HepG2 (cell line): ENCODE measurements around the gene ARHGAP30. TPM values are rescaled to one million over a fixed set of nuclear protein-coding genes. Genes with fewer than 3 reads are reported as not detected.
A peak's percentile ranks its signal among the peaks of the same experiment; 100 is the strongest.

Experiments
- ESRRA ChIP-seq: sonication (generic); formaldehyde crosslinking; IDR thresholded peaks from 2 replicates; pipeline ENCODE4 v1.5.1; 2020; ENCODE audit warnings: mild to moderate bottlenecking, low read depth, missing genetic modification reagents
- FOXC1 ChIP-seq: sonication (generic); formaldehyde crosslinking; IDR thresholded peaks from 2 replicates; pipeline ENCODE4 v1.8.0; 2022; ENCODE audit warnings: mild to moderate bottlenecking, missing genetic modification reagents, borderline replicate concordance
- HMGA1 ChIP-seq: sonication (generic); formaldehyde crosslinking; conservative IDR thresholded peaks from 2 replicates; pipeline ENCODE4 v1.4.0; 2020; ENCODE audit warnings: missing genetic modification reagents
- HNF4G ChIP-seq, 2 experiments: sonication (generic) in 1 of 2; formaldehyde crosslinking in 1 of 2; IDR thresholded peaks; 2 replicates each; pipeline versions ENCODE4 v1.4.0 to v1.6.1; 2011 to 2020; ENCODE audit warnings: borderline replicate concordance in 2 of 2, low read depth in 2 of 2, mild to moderate bottlenecking in 2 of 2, low read length in 1 of 2, missing genetic modification reagents in 1 of 2, moderate library complexity in 1 of 2
- KAT7 ChIP-seq: IDR thresholded peaks from 2 replicates; pipeline ENCODE4 v1.6.1; 2018; ENCODE audit warnings: borderline replicate concordance, missing compliant biosample characterization
- KLF9 ChIP-seq: IDR thresholded peaks from 2 replicates; pipeline ENCODE4 v1.6.1; 2016; ENCODE audit warnings: low read depth
- SSRP1 ChIP-seq: IDR thresholded peaks from 2 replicates; pipeline ENCODE4 v1.6.1; 2016; ENCODE audit warnings: control low read depth
- ZBTB21 ChIP-seq: sonication (generic); formaldehyde crosslinking; IDR thresholded peaks from 2 replicates; pipeline ENCODE4 v1.4.0; 2020; ENCODE audit warnings: missing genetic modification reagents
- ZFP36L1 ChIP-seq: sonication (generic); formaldehyde crosslinking; IDR thresholded peaks from 2 replicates; pipeline ENCODE4 v1.8.0; 2022; ENCODE audit warnings: mild to moderate bottlenecking, missing genetic modification reagents, moderate library complexity
- ZNF234 ChIP-seq: sonication (generic); formaldehyde crosslinking; conservative IDR thresholded peaks from 2 replicates; pipeline ENCODE4 v1.5.1; 2020; ENCODE audit warnings: mild to moderate bottlenecking, missing genetic modification reagents
- ZNF274 ChIP-seq: sonication (generic); formaldehyde crosslinking; IDR thresholded peaks from 2 replicates; pipeline ENCODE4 v1.5.1; 2020; ENCODE audit warnings: mild to moderate bottlenecking, missing genetic modification reagents
- ZNF317 ChIP-seq: sonication (generic); formaldehyde crosslinking; IDR thresholded peaks from 2 replicates; pipeline ENCODE4 v1.5.0; 2020; ENCODE audit warnings: mild to moderate bottlenecking, missing genetic modification reagents
- ZNF367 ChIP-seq: sonication (generic); formaldehyde crosslinking; IDR thresholded peaks from 2 replicates; pipeline ENCODE4 v1.4.0; 2020; ENCODE audit warnings: missing genetic modification reagents, borderline replicate concordance
- ZNF432 ChIP-seq: sonication (generic); formaldehyde crosslinking; IDR thresholded peaks from 2 replicates; pipeline ENCODE4 v1.5.0; 2020; ENCODE audit warnings: missing genetic modification reagents, mild to moderate bottlenecking, borderline replicate concordance
- ZNF563 ChIP-seq: sonication (generic); formaldehyde crosslinking; IDR thresholded peaks from 2 replicates; pipeline ENCODE4 v1.8.0; 2022; ENCODE audit warnings: mild to moderate bottlenecking, moderate library complexity, missing genetic modification reagents
- ZNF619 ChIP-seq: sonication (generic); formaldehyde crosslinking; IDR thresholded peaks from 2 replicates; pipeline ENCODE4 v1.4.0; 2020; ENCODE audit warnings: mild to moderate bottlenecking, missing genetic modification reagents
- polyA plus RNA-seq, 8 experiments: library from polyadenylated mRNA; depleted of rRNA in 3 of 8; stranded (reverse) in 7 of 8; unstranded in 1 of 8; fragments of >200 nt; fragmentation: Illumina TruSeq in 4 of 8; extraction: Trizol in 4 of 8; gene quantifications; 2 replicates each; pipeline versions ENCODE4 v1.2.1 to v1.2.3, GENCODE V29; 2011 to 2016; ENCODE audit warnings: low read depth in 4 of 8, missing spikeins in 1 of 8, mixed read lengths in 1 of 8; ENCODE audit not compliant: insufficient read depth in 1 of 8
- total RNA-seq, 5 experiments: library from RNA; depleted of rRNA; stranded (reverse); fragments of >200 nt; fragmentation: Illumina TruSeq; extraction: Trizol; gene quantifications; 2 replicates each; pipeline ENCODE4 v1.2.3, GENCODE V29; 2016; ENCODE audit warnings: low read depth in 1 of 5
- TF ChIP-seq, protein P1 (sequence below), 2 experiments: sonication (generic) in 1 of 2; formaldehyde crosslinking in 1 of 2; IDR thresholded peaks; 2 replicates each; pipeline versions ENCODE4 v1.4.0 to v1.6.1; 2016 to 2020; ENCODE audit warnings: borderline replicate concordance in 1 of 2, low read depth in 1 of 2, mild to moderate bottlenecking in 1 of 2, missing genetic modification reagents in 1 of 2
- TF ChIP-seq, protein P2 (sequence below): sonication (generic); formaldehyde crosslinking; IDR thresholded peaks from 2 replicates; pipeline ENCODE4 v1.4.0; 2020; ENCODE audit warnings: missing genetic modification reagents
- TF ChIP-seq, protein P3 (sequence below): sonication (generic); formaldehyde crosslinking; IDR thresholded peaks from 2 replicates; pipeline ENCODE4 v1.4.0; 2020; ENCODE audit warnings: mild to moderate bottlenecking, low read depth, missing genetic modification reagents
- TF ChIP-seq, protein P4 (sequence below): sonication (generic); formaldehyde crosslinking; IDR thresholded peaks from 2 replicates; pipeline ENCODE4 v1.5.1; 2020; ENCODE audit warnings: missing genetic modification reagents, mild to moderate bottlenecking, borderline replicate concordance

The ARHGAP30 gene
- total and polyA plus RNA-seq, 2 of the 13 experiments (the other 11 are each of a cell fraction or from before 2014, with no cell fraction given) = 0.13 to 0.20 TPM

DNA sequence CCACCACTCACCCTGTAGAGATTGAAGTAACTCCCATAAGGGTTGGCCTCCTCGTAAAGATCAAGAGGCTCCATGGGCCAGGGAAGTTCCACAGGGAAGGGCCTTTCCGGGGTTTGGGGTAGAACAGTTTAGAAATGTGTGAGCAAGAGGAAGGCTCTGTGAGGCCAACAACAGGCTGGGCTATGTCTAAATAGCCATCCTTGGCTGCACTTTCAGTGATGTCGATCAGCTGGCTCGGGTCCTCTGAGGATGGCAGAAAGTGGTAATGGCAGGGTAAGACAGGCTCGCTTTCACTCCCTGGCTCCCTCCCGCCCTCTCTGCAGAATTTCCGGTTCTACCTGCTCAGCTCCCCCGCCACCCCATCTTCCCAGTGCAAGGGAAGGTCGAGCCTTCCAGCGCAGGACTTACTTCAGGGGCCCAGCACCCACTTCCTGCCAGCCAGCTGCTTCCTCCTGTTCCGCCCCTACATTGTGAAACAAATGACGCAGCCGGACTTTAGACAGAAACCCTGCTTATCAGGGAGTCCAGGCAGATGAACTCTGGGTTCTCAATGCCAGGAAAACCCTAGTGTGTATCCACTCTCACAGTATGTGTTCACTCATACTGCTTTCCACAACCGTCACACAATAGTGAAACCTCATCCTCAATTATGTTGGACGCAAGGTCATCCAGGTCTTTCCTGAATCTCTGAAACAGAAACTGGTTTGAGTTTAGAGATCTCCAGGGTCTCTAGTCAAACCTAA, 56.0 kb downstream of the ARHGAP30 start (continued):
- TF ChIP-seq ZNF234 (CRISPR knock-in tag) = no peak
- peak; percentile 95 for TF ChIP-seq KAT7 (CRISPR knock-in tag)
- TF ChIP-seq KLF9 (CRISPR knock-in tag) = no peak
- TF ChIP-seq, protein P1, sequence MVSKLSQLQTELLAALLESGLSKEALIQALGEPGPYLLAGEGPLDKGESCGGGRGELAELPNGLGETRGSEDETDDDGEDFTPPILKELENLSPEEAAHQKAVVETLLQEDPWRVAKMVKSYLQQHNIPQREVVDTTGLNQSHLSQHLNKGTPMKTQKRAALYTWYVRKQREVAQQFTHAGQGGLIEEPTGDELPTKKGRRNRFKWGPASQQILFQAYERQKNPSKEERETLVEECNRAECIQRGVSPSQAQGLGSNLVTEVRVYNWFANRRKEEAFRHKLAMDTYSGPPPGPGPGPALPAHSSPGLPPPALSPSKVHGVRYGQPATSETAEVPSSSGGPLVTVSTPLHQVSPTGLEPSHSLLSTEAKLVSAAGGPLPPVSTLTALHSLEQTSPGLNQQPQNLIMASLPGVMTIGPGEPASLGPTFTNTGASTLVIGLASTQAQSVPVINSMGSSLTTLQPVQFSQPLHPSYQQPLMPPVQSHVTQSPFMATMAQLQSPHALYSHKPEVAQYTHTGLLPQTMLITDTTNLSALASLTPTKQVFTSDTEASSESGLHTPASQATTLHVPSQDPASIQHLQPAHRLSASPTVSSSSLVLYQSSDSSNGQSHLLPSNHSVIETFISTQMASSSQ (IDR thresholded peaks at IDR 0.05; ENCODE audit: low read depth) = peak; percentile 60; the same call in 1 of the 2 replicates
- TF ChIP-seq, protein P1 (CRISPR knock-in tag; IDR thresholded peaks at IDR 0.05; ENCODE audit: borderline replicate concordance) = peak; percentile 94
- TF ChIP-seq SSRP1 (CRISPR knock-in tag) = peak; percentile 94
- TF ChIP-seq HMGA1 (CRISPR knock-in tag) = no peak
- TF ChIP-seq ZNF367 (CRISPR knock-in tag) = no peak
- no peak; the same call in 1 of the 2 replicates for TF ChIP-seq ZFP36L1 (CRISPR knock-in tag)
- peak; percentile 23; the same call in 1 of the 2 replicates for TF ChIP-seq ZNF274 (CRISPR knock-in tag)
- TF ChIP-seq, protein P2, sequence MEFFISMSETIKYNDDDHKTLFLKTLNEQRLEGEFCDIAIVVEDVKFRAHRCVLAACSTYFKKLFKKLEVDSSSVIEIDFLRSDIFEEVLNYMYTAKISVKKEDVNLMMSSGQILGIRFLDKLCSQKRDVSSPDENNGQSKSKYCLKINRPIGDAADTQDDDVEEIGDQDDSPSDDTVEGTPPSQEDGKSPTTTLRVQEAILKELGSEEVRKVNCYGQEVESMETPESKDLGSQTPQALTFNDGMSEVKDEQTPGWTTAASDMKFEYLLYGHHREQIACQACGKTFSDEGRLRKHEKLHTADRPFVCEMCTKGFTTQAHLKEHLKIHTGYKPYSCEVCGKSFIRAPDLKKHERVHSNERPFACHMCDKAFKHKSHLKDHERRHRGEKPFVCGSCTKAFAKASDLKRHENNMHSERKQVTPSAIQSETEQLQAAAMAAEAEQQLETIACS (CRISPR knock-in tag) = no peak
- TF ChIP-seq, protein P3, sequence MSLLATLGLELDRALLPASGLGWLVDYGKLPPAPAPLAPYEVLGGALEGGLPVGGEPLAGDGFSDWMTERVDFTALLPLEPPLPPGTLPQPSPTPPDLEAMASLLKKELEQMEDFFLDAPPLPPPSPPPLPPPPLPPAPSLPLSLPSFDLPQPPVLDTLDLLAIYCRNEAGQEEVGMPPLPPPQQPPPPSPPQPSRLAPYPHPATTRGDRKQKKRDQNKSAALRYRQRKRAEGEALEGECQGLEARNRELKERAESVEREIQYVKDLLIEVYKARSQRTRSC (CRISPR knock-in tag) = peak; percentile 78; the same call in 1 of the 2 replicates
- TF ChIP-seq, protein P4, sequence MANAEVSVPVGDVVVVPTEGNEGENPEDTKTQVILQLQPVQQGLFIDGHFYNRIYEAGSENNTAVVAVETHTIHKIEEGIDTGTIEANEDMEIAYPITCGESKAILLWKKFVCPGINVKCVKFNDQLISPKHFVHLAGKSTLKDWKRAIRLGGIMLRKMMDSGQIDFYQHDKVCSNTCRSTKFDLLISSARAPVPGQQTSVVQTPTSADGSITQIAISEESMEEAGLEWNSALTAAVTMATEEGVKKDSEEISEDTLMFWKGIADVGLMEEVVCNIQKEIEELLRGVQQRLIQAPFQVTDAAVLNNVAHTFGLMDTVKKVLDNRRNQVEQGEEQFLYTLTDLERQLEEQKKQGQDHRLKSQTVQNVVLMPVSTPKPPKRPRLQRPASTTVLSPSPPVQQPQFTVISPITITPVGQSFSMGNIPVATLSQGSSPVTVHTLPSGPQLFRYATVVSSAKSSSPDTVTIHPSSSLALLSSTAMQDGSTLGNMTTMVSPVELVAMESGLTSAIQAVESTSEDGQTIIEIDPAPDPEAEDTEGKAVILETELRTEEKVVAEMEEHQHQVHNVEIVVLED (CRISPR knock-in tag) = peak; percentile 69
- TF ChIP-seq ZNF563 (CRISPR knock-in tag) = no peak
- peak; percentile 96 for TF ChIP-seq HNF4G (IDR thresholded peaks at IDR 0.05; ENCODE audit: borderline replicate concordance, low read depth, low read length)
- TF ChIP-seq HNF4G (CRISPR knock-in tag; IDR thresholded peaks at IDR 0.05; ENCODE audit: borderline replicate concordance, low read depth) = peak; percentile 99
- peak; percentile 69; the same call in 1 of the 2 replicates for TF ChIP-seq ZNF317
- peak; percentile 92; the same call in 1 of the 2 replicates for TF ChIP-seq ZNF619 (CRISPR knock-in tag)
- TF ChIP-seq FOXC1 (CRISPR knock-in tag) = no peak
- peak; percentile 92 for TF ChIP-seq ESRRA (CRISPR knock-in tag)
- TF ChIP-seq ZBTB21 = peak; percentile 86
- TF ChIP-seq ZNF432 (CRISPR knock-in tag) = no peak
